ENCODE results near the gene DCHS1. TPM values are rescaled to one million over a fixed set of nuclear protein-coding genes. Genes with fewer than 3 reads are reported as not detected.

The DCHS1 gene
- total and polyA plus RNA-seq, 5 experiments from 2014 or later: 2.2 to 14.9 (median 6.1) TPM

DNA sequence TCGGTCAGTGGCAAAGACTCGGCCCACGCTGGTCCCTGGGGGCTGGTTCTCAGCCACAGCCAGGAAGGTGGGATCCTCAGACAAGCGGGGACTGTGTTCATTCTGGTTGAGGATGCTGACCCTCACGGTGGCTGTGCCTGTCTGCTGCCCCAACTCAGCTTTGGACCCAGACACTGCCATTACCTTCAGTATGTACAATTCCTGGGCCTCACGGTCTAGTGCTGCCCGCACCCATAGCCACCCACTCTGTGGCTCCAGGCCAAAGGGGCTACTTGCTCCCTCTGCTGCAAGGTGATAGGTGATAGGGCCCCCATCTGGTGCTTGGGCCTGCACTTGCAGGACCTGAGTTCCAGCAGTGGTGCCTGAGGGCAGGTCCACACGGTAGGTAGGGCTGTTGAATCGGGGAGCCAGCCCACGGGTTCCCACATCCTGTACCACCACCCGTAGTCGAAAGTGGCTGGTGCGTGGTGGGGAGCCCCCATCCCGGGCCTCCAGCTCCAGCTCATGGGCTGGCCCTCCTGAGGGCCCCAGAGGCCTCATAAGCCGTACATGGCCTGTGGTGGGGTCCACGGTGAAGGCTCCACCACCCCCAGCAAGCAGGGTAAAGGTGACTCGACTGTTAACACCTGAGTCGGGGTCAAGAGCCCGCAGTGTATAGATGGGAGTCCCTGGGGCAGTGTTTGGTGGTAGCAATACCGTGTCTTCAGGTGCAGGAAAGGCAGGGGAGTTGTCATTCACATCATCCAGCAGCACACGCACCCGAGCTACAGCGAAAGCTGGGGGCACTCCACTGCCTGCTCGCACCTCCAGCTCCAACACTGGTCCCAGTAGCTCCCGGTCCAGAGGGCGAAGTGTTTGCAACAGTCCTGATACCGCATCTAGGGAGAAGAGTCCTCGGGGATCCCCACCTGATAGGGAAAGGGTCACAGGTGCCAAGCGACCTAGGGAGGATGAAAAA is 23.2 kb downstream of the DCHS1 start:
- ATAC-seq (no peak), DNase-seq (no peak)
- H3K27ac Mint-ChIP-seq: peak overlapping the region in 3 of 10 donors; percentile 46 to 77 (median 69)
- H3K4me3 Mint-ChIP-seq: no peak overlapping the region
- H3K27me3 Mint-ChIP-seq: no peaks in the 10 kb centered on the region
- peaks cover 9 to 26% (median 11%) of the 10 kb centered on the region in 4 donors for H3K4me1 Mint-ChIP-seq
- peaks cover 0 to 29% (median 6%) of the 10 kb centered on the region in 3 donors for H3K36me3 Mint-ChIP-seq
- POLR2A ChIA-PET: interaction anchor here (2.2 to 3.0 kb wide), 2 partner anchors 13 to 20 kb away, joined by 7 to 12 read pairs; partner anchors contain the start of genes TAF10 and TPP1
- no peaks in the 10 kb centered on the region for H3K9me3 Mint-ChIP-seq

DNA sequence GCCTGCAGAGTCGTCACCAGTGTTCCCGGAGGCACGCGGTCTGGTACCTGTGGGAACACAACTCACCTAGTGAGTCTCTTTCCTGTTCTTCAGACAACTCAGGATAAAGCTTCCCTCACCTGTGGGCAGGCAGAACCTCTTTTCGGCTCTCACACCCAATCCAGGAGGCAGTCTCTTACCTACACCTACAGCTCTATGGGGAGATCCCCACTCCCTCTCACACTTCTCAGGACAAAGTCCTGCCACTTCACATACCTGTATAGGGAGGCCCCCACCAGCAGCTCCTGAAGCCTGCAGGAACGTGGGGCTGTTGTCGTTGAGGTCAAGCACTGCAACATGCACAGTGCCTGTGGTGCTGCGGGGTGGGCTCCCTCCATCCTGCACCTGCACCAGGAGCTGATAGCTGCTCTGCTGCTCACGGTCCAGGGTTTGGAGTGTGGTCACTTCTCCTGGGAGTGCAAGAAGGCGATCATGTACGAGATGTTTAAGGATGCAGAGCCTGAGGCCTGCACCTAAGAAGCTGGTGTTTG is 24.2 kb downstream of the DCHS1 start:
- peak overlapping the region in 3 of 10 donors; percentile 37 to 77 (median 75) for H3K27ac Mint-ChIP-seq
- H3K4me1 Mint-ChIP-seq: peaks cover 9 to 35% (median 18%) of the 10 kb centered on the region in 4 donors
- H3K4me3 Mint-ChIP-seq: no peak overlapping the region
- DNase-seq (no peak), ATAC-seq (no peak)
- H3K36me3 Mint-ChIP-seq: peaks cover 0 to 34% (median 8%) of the 10 kb centered on the region in 3 donors
- H3K9me3 Mint-ChIP-seq: no peaks in the 10 kb centered on the region
- POLR2A ChIA-PET: interaction anchor here (0.9 to 3.0 kb wide), 5 partner anchors 12 to 52 kb away, joined by 3 to 12 read pairs (median 3); partner anchors contain the start of genes MRPL17, TAF10 and TPP1
- H3K27me3 Mint-ChIP-seq: no peaks in the 10 kb centered on the region

DNA sequence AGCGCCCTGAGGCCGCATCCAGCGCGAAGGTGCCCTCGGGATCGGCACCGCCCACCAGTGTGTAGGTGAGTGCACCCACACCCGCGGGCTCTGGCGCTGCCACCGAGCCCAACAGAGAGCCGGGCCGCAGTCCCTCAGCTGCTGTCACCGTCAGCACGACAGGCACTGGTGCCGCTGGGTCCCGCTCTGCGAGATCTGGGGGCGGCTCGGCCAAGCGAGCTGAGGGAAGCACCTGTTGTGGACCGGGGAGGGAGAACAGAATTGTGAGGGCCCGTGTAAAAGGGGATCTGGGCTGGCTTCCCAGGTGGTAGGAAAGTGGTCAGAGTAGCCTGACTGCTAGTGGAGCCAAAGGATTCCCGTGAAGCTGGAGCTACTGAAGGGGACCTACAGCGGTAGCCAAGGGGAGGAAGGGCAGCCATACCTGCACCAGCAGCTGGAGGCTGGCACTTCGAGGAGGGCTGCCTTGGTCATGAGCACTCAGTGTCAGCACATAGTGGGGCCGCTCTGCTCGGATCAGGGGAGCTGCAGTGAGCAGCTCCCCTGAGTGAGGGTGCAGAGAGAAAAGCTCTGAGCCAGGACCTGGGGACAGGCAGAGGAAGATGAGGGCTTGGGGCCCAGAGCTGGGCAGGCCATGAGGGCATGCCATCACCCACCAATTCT is 24.8 kb downstream of the DCHS1 start:
- Mint-ChIP-seq H3K27ac (peak overlapping the region in 3 of 10 donors; percentile 40 to 75 (median 67)), H3K9me3 (no peaks in the 10 kb centered on the region), H3K4me3 (no peak overlapping the region), H3K4me1 (peaks cover 10 to 38% (median 20%) of the 10 kb centered on the region in 4 donors), H3K27me3 (no peaks in the 10 kb centered on the region), H3K36me3 (peaks cover 0 to 37% (median 12%) of the 10 kb centered on the region in 3 donors)
- ATAC-seq: no peak
- no peak for DNase-seq
- POLR2A ChIA-PET: interaction anchor here (0.9 to 3.0 kb wide), 5 partner anchors 12 to 53 kb away, joined by 3 to 12 read pairs (median 3); partner anchors contain the start of genes MRPL17, TAF10 and TPP1

DNA sequence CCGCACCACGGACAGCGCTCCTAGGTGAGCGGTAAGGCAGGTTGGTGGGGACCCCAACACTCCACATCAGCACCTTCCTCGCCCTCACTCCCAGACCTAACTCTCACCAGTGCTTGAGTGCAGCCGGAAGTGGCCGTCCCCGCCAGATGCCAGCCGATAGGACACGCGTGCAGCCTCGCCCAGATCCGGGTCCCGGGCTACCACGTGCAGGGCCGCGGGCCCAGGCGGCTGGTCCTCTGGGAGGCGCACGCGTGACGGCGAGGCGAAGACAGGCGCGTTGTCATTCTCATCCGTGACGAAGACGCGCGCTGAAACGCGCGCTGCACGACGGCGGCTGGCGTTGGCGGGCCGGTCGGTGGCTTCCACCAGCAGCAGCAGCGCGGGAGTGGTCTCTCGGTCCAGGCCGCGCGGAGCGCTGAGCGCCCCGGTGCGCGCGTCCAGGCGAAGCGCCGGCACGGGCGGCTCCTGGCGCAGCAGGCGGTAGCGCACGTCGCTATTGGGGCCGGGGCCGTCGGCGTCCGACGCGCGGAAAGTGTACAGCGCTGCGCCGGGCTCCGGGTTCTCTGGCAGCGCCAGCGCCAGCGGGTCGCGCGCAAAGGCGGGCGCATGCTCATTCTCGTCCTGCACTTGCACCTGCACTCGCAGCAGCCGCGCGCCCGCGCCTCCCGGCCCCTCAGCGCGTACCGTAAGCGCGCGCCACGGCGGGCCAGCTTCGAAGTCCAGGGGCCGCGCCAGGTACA is 25.5 kb downstream of the DCHS1 start:
- DNase-seq (no peak), ATAC-seq (no peak)
- H3K27me3 Mint-ChIP-seq: no peaks in the 10 kb centered on the region
- POLR2A ChIA-PET: interaction anchor here (1.4 to 3.0 kb wide), 3 partner anchors 11 to 53 kb away, joined by 3 to 12 read pairs (median 7); partner anchors contain the start of genes MRPL17, TAF10 and TPP1
- no peak overlapping the region for H3K27ac Mint-ChIP-seq
- no peak overlapping the region for H3K4me3 Mint-ChIP-seq
- peaks cover 0 to 39% (median 12%) of the 10 kb centered on the region in 3 donors for H3K36me3 Mint-ChIP-seq
- H3K4me1 Mint-ChIP-seq: peaks cover 10 to 38% (median 20%) of the 10 kb centered on the region in 4 donors
- no peaks in the 10 kb centered on the region for H3K9me3 Mint-ChIP-seq

DNA sequence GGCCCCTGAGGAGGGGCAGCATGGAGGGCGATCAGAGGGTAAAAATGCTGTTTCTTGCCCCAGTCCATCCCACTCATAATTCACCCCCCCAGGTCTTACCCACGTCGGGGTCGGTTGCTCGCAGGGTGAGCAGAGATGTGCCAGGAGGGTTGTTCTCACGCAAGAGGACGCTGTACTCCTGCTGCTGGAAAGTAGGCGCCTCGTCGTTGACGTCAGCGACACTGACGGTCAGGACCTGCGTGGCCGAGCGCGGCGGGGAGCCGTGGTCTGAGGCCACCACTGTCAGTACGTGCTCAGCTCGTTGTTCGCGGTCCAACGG is 26.1 kb downstream of the DCHS1 start:
- peaks cover 10 to 38% (median 20%) of the 10 kb centered on the region in 4 donors for H3K4me1 Mint-ChIP-seq
- no peak overlapping the region for H3K4me3 Mint-ChIP-seq
- POLR2A ChIA-PET: no interaction called here
- H3K27ac Mint-ChIP-seq: peak overlapping the region in 1 of 10 donors; percentile 25
- H3K9me3 Mint-ChIP-seq: no peaks in the 10 kb centered on the region
- H3K36me3 Mint-ChIP-seq: peaks cover 0 to 40% (median 12%) of the 10 kb centered on the region in 3 donors
- ATAC-seq: no peak
- no peaks in the 10 kb centered on the region for H3K27me3 Mint-ChIP-seq
- DNase-seq: no peak

DNA sequence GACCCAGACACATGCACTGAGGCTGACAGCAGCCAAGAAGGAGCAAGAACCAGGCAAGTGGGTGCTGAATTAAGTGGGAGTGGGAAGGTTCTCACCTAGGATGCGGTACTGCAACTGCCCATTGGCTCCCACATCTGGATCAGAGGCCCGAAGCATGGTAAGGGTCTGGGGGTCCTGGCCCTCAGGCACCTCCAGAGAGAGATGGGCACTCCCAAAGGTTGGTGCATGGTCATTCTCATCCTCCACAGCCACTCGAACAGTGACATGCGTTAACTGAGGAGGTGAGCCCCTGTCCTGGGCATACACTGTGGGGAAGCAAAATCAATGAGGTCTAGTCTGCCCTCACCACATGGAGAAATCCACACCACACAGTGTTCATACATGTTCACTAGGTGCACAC is 27.1 kb downstream of the DCHS1 start:
- no peaks in the 10 kb centered on the region for H3K27me3 Mint-ChIP-seq
- no peak overlapping the region for H3K4me3 Mint-ChIP-seq
- peaks cover 0 to 45% (median 14%) of the 10 kb centered on the region in 3 donors for H3K36me3 Mint-ChIP-seq
- POLR2A ChIA-PET: interaction anchor here (1.8 kb wide), 1 partner anchor 24 kb away, joined by 6 read pairs; no protein-coding TSS in a partner anchor
- ATAC-seq (no peak), DNase-seq (no peak)
- peaks cover 10 to 38% (median 20%) of the 10 kb centered on the region in 4 donors for H3K4me1 Mint-ChIP-seq
- H3K27ac Mint-ChIP-seq: peak overlapping the region in 4 of 10 donors; percentile 12 to 84 (median 64)
- H3K9me3 Mint-ChIP-seq: no peaks in the 10 kb centered on the region

DNA sequence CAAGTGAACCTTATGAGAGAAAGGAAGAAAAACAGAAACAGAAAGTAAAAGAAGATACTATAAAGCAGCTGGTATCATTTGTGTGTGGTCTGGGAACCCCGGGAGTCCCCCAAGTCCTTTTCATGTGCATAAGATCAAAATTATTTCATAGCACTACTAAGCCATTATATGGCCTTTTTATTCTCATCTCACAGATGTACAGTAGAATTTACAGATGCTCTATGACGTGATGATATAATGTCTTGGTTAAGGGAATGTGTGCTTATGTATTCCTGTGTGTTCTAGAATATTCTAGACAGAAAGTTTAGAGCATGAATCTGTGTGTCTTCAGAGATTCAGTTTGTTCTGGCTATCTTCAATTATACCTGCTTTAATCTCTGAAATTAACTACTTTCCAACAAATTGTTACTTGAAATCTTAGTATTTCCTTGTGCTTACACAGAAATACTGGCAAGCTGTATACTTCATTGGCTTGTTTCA is 27.8 kb downstream of the DCHS1 start:
- H3K36me3 Mint-ChIP-seq: peaks cover 0 to 38% (median 14%) of the 10 kb centered on the region in 3 donors
- DNase-seq: peak in 4 of 10 donors; percentile 25 to 51 (median 41)
- H3K4me1 Mint-ChIP-seq: peaks cover 9 to 37% (median 20%) of the 10 kb centered on the region in 4 donors
- POLR2A ChIA-PET: interaction anchor here (0.9 to 2.0 kb wide), 4 partner anchors 9 to 38 kb away, joined by 4 to 12 read pairs (median 7); partner anchors contain the start of genes TAF10 and TPP1
- peak; percentile 87 to 92 for ATAC-seq
- peak overlapping the region; percentile 1 to 90 (median 79) for H3K27ac Mint-ChIP-seq
- H3K9me3 Mint-ChIP-seq: no peaks in the 10 kb centered on the region
- peak overlapping the region; percentile 7 to 69 (median 52) for H3K4me3 Mint-ChIP-seq
- H3K27me3 Mint-ChIP-seq: no peaks in the 10 kb centered on the region

DNA sequence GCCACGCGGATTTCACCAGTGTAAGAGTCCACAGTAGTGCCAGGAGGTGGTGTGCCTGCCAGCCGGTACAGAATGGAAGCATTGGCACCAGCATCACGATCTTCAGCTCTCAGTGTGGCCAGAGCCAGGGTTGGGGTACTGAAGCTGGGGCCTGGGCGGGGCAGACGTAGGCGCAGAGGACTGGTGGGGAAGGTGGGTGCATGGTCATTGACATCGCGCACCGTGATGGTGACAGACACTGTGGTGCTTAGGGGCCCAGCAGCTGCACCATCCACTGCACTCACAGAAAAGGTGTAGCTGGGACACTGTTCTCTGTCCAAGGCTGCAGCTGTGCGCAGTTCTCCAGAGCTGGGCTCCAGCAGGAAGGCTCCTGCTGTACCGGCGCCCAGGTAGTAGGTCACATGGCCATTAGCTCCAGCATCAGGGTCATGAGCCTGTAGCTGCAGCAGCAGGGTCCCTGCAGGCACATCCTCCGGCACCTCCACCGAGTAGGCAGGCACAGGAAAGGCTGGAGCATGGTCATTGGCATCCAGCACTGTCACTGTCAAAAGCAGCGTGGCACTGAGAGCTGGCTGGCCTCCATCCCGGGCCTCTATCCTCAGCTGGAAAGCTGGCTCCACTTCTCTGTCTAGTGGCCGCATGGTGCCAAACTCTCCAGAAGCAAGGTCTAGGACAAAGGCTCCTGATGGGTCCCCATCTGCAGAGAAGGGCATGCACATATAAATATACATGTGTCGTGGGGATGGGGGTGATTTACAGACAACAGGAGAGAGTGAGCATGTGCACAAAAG is 28.4 kb downstream of the DCHS1 start:
- Mint-ChIP-seq H3K36me3 (peaks cover 0 to 37% (median 14%) of the 10 kb centered on the region in 3 donors), H3K4me3 (peak overlapping the region; percentile 7 to 69 (median 52)), H3K4me1 (peaks cover 7 to 31% (median 20%) of the 10 kb centered on the region in 4 donors), H3K27ac (peak overlapping the region; percentile 1 to 90 (median 79)), H3K27me3 (no peaks in the 10 kb centered on the region), H3K9me3 (no peaks in the 10 kb centered on the region)
- ATAC-seq (no peak), DNase-seq (no peak)
- POLR2A ChIA-PET: interaction anchor here (0.9 to 2.0 kb wide), 5 partner anchors 9 to 56 kb away, joined by 3 to 12 read pairs (median 6); partner anchors contain the start of genes MRPL17, TAF10 and TPP1

DNA sequence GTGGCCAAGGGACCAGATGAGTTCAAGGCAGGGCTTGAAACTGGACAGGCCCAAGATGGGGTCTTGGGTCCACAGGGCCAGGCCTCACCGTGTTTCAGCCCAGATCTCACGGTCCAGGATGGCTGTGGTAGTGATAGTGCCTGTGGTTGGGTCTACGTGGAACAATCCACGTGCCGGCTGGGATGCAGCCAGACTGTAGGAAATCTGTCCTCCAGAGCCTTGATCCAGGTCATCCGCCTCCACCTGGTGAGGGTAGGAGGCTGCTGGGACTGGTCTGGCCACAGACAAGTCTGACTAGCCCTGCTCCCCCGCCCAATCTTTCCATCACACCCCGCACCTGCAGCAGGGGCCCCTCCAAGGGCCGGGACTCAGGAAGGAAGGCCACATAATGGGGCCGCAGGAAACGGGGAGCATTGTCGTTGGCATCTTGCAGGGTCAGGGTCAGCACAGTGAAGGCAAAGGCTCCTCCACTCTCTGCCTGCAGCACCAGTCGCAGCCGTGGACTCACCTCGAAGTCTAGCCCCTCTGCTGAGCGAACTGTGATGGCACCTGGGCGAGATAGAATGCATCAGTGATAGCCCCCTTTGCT is 29.7 kb downstream of the DCHS1 start:
- ATAC-seq (no peak), DNase-seq (no peak)
- Mint-ChIP-seq H3K27me3 (no peaks in the 10 kb centered on the region), H3K9me3 (no peaks in the 10 kb centered on the region), H3K4me3 (no peak overlapping the region), H3K36me3 (peaks cover 0 to 29% (median 8%) of the 10 kb centered on the region in 3 donors), H3K27ac (peak overlapping the region in 1 of 10 donors; percentile 39), H3K4me1 (peaks cover 10 to 30% (median 22%) of the 10 kb centered on the region in 4 donors)
- POLR2A ChIA-PET: interaction anchor here (2.0 kb wide), 1 partner anchor 14 kb away, joined by 12 read pairs; the partner anchor contains the start of gene TAF10

DNA sequence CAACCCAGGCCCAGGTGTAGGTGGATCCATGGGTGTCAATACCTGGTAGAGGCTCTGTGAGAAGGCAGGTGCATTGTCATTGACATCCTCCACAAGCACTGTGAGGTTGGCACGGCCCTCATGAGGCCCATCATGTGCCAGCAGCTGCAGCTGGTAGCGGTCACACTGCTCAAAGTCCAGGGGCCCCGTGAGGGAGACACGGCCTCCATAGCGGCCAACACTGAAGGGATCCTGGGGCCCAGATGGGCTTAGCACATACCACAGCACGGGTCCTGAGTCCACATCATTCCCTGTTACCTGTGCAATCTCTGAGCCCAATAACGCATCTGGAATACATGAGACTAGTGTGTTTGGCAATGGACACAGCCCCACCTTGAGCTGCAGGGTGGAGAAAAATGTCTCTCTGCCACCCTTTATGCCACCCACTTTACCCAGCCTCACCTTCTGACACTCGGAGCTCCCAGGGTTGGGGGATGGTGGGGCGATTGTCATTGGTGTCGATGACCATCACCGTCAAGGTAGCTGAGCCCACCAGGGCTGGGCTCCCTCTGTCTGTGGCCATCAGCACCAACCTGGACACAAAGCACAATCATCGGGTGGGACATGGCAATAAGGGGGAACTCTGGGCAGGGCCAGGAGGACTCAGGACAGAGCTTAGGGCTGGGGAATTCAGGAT is 30.3 kb downstream of the DCHS1 start:
- POLR2A ChIA-PET: interaction anchor here (1.1 to 5.0 kb wide), 2 partner anchors 13 to 23 kb away, joined by 3 to 27 read pairs; partner anchors contain the start of gene TAF10
- DNase-seq: no peak
- Mint-ChIP-seq H3K27ac (peak overlapping the region in 1 of 10 donors; percentile 8), H3K4me1 (peaks cover 10 to 30% (median 22%) of the 10 kb centered on the region in 4 donors), H3K9me3 (no peaks in the 10 kb centered on the region), H3K27me3 (no peaks in the 10 kb centered on the region), H3K4me3 (no peak overlapping the region), H3K36me3 (peaks cover 0 to 29% (median 8%) of the 10 kb centered on the region in 3 donors)
- ATAC-seq: no peak
